OCI-LY1 (cell line): ENCODE data around the gene TLDC2.

Experiments
- CTCF ChIP-seq: fragments of 200-600 bp; sonication (generic), shearing (Covaris generic); IDR thresholded peaks from 2 replicates; pipeline ENCODE4 v1.5.1; 2017; ENCODE audit warnings: mild to moderate bottlenecking, antibody characterized with exemption, low read length, moderate library complexity, mixed read lengths
- EZH2 ChIP-seq: fragments of 200-600 bp; sonication (generic), shearing (Covaris generic); IDR thresholded peaks from 2 replicates; pipeline ENCODE4 v1.8.0; 2017; ENCODE audit warnings: borderline replicate concordance, mixed run types, mild to moderate bottlenecking, antibody characterized with exemption, low read length, moderate library complexity, mixed read lengths

GRCh38 chr20:36866164-36866563 lies 9.8 kb upstream of the TLDC2 start:
- TF ChIP-seq CTCF (no peak), EZH2 (no peak)
